ENCODE results near the gene TMED4. TPM values are rescaled to one million over a fixed set of nuclear protein-coding genes. Genes with fewer than 3 reads are reported as not detected.

The TMED4 gene
- total RNA-seq, 1 experiment from 2014 or later, result 62.4 TPM

DNA sequence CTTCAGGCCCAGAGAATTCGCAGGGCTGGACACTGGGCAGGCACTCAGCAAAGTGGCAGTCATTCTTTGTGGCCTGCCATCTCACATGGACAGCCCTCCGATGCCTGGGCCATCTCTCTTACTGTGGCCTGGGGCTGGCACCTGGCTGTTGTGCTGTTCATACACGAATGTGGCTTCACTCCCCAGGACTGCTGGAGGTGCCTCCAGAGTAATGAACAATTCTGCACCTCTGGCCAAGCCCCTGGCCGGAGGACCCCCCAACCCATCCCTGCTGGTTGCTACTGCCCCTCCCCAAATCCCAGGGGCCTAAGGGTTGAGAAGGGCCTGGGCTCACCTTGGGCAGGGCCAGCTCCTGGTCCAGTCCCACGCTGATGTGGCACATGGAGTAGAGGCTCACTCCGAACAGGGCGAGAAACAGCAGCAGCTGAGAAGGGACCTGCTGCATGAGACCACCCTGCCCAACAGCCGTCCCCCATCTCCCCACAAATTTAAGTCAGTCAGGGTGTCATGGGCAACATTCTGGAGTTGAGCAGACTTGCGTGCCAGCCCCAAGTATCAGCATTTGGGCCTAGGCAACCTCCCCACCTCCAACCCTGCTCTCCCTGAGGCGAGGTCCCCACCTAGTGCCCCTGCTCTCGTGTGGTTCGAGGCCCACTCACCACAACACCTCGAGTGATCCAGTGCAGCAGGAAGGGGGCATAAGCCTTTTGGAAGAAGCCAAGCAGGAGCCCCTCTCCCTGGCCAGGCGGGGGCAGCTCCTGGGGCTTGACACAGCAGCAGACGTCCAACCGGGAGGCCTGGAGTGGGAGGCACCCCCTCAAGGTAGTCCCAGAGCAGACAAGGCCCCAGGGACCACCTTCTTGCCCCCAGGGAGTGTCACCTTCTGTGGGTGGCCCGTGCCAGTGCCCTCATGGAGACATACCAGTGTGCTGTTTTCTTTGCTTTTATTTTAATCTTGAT lies 50.3 kb downstream of the TMED4 start:
- peaks cover 3 to 9% of the 10 kb centered on the region in 2 experiments for H3K9me3 Mint-ChIP-seq
- H3K4me3 Mint-ChIP-seq, result no peak overlapping the region
- H2BK120ac ChIP-seq (ENCODE audit: low read depth, low read length, poor library complexity, severe bottlenecking), result no peak overlapping the region
- H3K4me2 ChIP-seq (ENCODE audit: insufficient read depth, insufficient read length, low read length), result no peak overlapping the region
- TF ChIP-seq, protein P1, sequence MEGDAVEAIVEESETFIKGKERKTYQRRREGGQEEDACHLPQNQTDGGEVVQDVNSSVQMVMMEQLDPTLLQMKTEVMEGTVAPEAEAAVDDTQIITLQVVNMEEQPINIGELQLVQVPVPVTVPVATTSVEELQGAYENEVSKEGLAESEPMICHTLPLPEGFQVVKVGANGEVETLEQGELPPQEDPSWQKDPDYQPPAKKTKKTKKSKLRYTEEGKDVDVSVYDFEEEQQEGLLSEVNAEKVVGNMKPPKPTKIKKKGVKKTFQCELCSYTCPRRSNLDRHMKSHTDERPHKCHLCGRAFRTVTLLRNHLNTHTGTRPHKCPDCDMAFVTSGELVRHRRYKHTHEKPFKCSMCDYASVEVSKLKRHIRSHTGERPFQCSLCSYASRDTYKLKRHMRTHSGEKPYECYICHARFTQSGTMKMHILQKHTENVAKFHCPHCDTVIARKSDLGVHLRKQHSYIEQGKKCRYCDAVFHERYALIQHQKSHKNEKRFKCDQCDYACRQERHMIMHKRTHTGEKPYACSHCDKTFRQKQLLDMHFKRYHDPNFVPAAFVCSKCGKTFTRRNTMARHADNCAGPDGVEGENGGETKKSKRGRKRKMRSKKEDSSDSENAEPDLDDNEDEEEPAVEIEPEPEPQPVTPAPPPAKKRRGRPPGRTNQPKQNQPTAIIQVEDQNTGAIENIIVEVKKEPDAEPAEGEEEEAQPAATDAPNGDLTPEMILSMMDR (conservative IDR thresholded peaks at IDR 0.05), result no peak
- H3K23me2 ChIP-seq (ENCODE audit: insufficient read length, low read depth, low read length, poor library complexity, severe bottlenecking), result no peaks in the 10 kb centered on the region
- H2BK12ac ChIP-seq (ENCODE audit: insufficient read length, low read depth, low read length), result no peak overlapping the region
- WGBS (ENCODE audit: extremely low coverage, insufficient read length, low lambda C conversion rate), result no CpG with 5 or more reads among the region's 17 CpGs
- no peak overlapping the region for H3T11ph ChIP-seq (ENCODE audit: low read length)
- H3K9ac ChIP-seq (ENCODE audit: extremely low read depth, insufficient read length, low read length), result no peak overlapping the region
- H2BK15ac ChIP-seq (ENCODE audit: low read depth, low read length), result no peak overlapping the region
- no peaks in the 10 kb centered on the region; the same call in 1 of the 2 replicates for H3K27me3 ChIP-seq (ENCODE audit: insufficient read depth, low read length)
- H3K23ac ChIP-seq (ENCODE audit: insufficient read length, low read depth, low read length), result no peak overlapping the region
- no peaks in the 10 kb centered on the region for H3K79me2 ChIP-seq (ENCODE audit: insufficient read depth, low read length)
- no peak overlapping the region for H3K56ac ChIP-seq (ENCODE audit: insufficient read length, low read depth, low read length)
- no peaks in the 10 kb centered on the region for H3K4me1 ChIP-seq (ENCODE audit: insufficient read depth, low read length)
- no peak overlapping the region for H3K18ac ChIP-seq (ENCODE audit: insufficient read length, low read depth, low read length)
- no peak overlapping the region for H3K4ac ChIP-seq (ENCODE audit: low read depth, low read length)
- H3K4me1 Mint-ChIP-seq, result peaks cover 0 to 4% of the 10 kb centered on the region in 2 experiments; a peak in 1 of 4 replicates
- H4K5ac ChIP-seq (ENCODE audit: insufficient read length, low read depth, low read length), result no peak overlapping the region
- no peak overlapping the region for H4K8ac ChIP-seq (replicated peaks; ENCODE audit: insufficient read length, low read depth, low read length)
- no peaks in the 10 kb centered on the region for H4K20me1 ChIP-seq (ENCODE audit: control insufficient read depth, insufficient read depth, insufficient read length)
- H3K27me3 Mint-ChIP-seq (ENCODE audit: low read depth), result peaks cover 2% of the 10 kb centered on the region
- no peaks in the 10 kb centered on the region for H3K9me3 ChIP-seq (ENCODE audit: control insufficient read depth, low read depth, low read length)
- H4K91ac ChIP-seq (ENCODE audit: insufficient read length, low read depth, low read length), result no peak overlapping the region
- no peak overlapping the region for H3K14ac ChIP-seq (ENCODE audit: insufficient read depth, low read length)
- no peak overlapping the region for H2AFZ ChIP-seq (ENCODE audit: low read length)
- no peaks in the 10 kb centered on the region for H3K79me1 ChIP-seq (ENCODE audit: insufficient read depth, low read depth, low read length, poor library complexity, severe bottlenecking)
- no peak for DNase-seq
- no peak overlapping the region for H2BK20ac ChIP-seq (ENCODE audit: low read depth, low read length, poor library complexity, severe bottlenecking)
- no peaks in the 10 kb centered on the region; a peak in 1 of 7 replicates for H3K36me3 Mint-ChIP-seq (ENCODE audit: insufficient read depth in 1 of 3, low read depth in 3 of 3)
- H2BK5ac ChIP-seq (ENCODE audit: insufficient read length, low read length), result no peak overlapping the region
- no peak overlapping the region for H3K27ac ChIP-seq (ENCODE audit: insufficient read length, low read depth, low read length)
- H3K27ac Mint-ChIP-seq, result no peak overlapping the region
- H2AK5ac ChIP-seq (ENCODE audit: insufficient read length, low read length), result no peak overlapping the region
